Measurements from ENCODE around the gene CCDC137.

- TF ChIP-seq EZH2 (IDR thresholded peaks at IDR 0.05; ENCODE audit: insufficient read depth, poor library complexity, severe bottlenecking): no peak
- TF ChIP-seq EZH2phosphoT487 (IDR thresholded peaks at IDR 0.05; ENCODE audit: insufficient read depth, low read depth): no peak
Observed at GRCh38 chr17:81644976-81645952, 21.3 kb upstream of the CCDC137 start.
